ENCODE results near the gene TAOK1.

DNA sequence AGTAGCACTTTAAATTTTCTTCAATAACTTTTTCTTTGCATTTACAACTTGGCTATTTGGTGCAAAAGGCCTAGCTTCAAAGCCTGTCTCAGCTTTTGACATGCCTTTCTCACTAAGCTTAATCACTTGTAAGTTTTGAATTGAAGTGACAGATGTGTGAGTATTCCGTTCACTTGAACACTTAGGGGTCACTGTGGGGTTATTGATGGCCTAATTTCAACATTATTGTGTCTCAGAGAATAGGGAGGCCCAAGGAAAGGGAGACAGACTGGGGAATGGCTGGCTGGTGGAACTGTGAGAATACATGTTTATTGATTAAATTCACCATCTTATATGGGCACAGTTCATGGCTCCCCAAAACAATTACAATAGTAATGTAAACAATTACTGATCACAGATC, 84.1 kb downstream of the TAOK1 start:
- TF ChIP-seq EZH2phosphoT487 (IDR thresholded peaks at IDR 0.05; ENCODE audit: low read depth, severe bottlenecking, unreplicated experiment) (no peak), CTCF (IDR thresholded peaks at IDR 0.05; ENCODE audit: poor library complexity) (no peak)

Data from hepatocyte (in vitro differentiated cells).